ENCODE data around the gene FAM120B. TPM values are rescaled to one million over a fixed set of nuclear protein-coding genes. Genes with fewer than 3 reads are reported as not detected.

Gene FAM120B
- total RNA-seq, 4 donors from 2014 or later, result 10.7 to 17.0 (median 13.5) TPM

GRCh38 chr6:170424604-170425126 lies 118.1 kb downstream of the FAM120B start:
- H3K4me3 ChIP-seq, result no peak overlapping the region
- H3K27me3 ChIP-seq, result peaks cover 0 to 3% (median 0%) of the 10 kb centered on the region in 3 donors
- ATAC-seq (no peak), DNase-seq (no peak)
- intact Hi-C loops (cut with DNase I; ENCODE audit: low total_unique reads), result no loop called here
- in situ Hi-C loops (cut with MboI; ENCODE audit: low sequenced_read_pairs in 4 of 4), result no loop called here
- no peaks in the 10 kb centered on the region for H3K9me3 ChIP-seq
- no peak overlapping the region for H3K27ac ChIP-seq
- TF ChIP-seq CTCF (IDR thresholded peaks at IDR 0.05 in 4 of 5, conservative IDR thresholded peaks at IDR 0.05 in 1 of 5) (no peak), POLR2A (IDR thresholded peaks at IDR 0.05) (no peak)
- no peaks in the 10 kb centered on the region for H3K36me3 ChIP-seq
- peaks cover 0 to 4% of the 10 kb centered on the region in 2 donors for H3K4me1 ChIP-seq

- Histone ChIP-seq H3K4me1 (peaks cover 4 to 17% of the 10 kb centered on the region in 2 donors), H3K27ac (no peak overlapping the region), H3K36me3 (no peaks in the 10 kb centered on the region), H3K9me3 (no peaks in the 10 kb centered on the region), H3K27me3 (no peaks in the 10 kb centered on the region), H3K4me3 (no peak overlapping the region)
- ATAC-seq, result no peak
- in situ Hi-C loops (cut with MboI; ENCODE audit: low sequenced_read_pairs in 4 of 4) (no loop called here), intact Hi-C loops (cut with DNase I; ENCODE audit: low total_unique reads) (no loop called here)
- TF ChIP-seq CTCF (IDR thresholded peaks at IDR 0.05 in 4 of 5, conservative IDR thresholded peaks at IDR 0.05 in 1 of 5) (no peak), POLR2A (IDR thresholded peaks at IDR 0.05) (no peak)
- DNase-seq, result no peak
Observed at GRCh38 chr6:170429450-170429849, 122.9 kb downstream of the FAM120B start.

DNA sequence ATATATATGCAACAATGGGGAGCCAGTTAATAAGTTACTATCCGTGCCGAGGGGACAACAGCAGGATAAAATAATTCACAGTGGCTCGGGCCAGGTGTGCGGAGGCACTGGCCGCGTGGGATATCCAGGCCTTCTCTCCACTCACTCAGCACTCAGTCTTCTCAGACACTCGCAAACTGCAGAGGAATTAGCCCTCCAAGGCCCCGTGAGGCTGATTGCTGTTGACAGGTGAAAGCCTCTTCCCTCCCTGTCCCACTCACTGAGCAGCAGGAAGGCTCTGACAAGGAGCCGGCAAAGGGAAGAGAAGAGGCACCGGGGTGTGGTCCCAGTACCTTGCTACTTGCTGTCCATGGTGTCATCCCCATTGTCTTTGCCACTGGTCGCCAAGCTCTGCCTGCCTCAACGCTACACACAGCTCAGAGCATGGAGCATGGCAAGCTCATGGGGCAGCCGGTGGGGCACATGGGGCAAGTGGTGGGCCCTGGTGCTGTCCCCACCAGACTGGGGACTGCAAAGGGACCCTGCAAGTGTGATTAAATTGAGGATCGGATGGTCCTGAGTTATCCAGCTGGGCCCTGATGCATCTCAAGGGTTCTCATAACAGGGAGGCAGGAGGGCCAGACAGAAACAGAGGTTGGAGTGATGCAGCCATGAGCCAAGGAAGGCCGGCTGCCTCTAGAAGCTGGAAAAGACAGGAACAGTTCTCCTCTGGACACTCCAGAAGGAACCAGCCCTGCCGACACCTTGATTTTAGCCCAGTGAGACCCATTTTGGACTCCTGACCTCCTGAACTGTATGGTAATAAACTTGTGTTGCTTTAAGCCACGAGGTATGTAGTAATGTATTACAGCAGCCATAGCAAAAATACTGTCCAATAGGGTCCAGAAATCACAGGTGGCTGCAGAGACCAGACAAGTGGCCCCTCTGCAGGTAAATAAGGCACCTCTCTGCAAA lies 126.9 kb downstream of the FAM120B start:
- no peaks in the 10 kb centered on the region for H3K9me3 ChIP-seq
- H3K4me1 ChIP-seq, result peaks cover 15 to 41% of the 10 kb centered on the region in 2 donors
- intact Hi-C loops (cut with DNase I; ENCODE audit: low total_unique reads), result no loop called here
- H3K27ac ChIP-seq, result peak overlapping the region; percentile 67 to 79 (median 70)
- in situ Hi-C loops (cut with MboI; ENCODE audit: low sequenced_read_pairs in 4 of 4), result no loop called here
- no peaks in the 10 kb centered on the region for H3K27me3 ChIP-seq
- DNase-seq (no peak), ATAC-seq (peak; percentile 28 to 42)
- TF ChIP-seq POLR2A (IDR thresholded peaks at IDR 0.05), result no peak
- no peak for TF ChIP-seq CTCF (IDR thresholded peaks at IDR 0.05 in 4 of 5, conservative IDR thresholded peaks at IDR 0.05 in 1 of 5)
- no peaks in the 10 kb centered on the region for H3K36me3 ChIP-seq
- no peak overlapping the region for H3K4me3 ChIP-seq

DNA sequence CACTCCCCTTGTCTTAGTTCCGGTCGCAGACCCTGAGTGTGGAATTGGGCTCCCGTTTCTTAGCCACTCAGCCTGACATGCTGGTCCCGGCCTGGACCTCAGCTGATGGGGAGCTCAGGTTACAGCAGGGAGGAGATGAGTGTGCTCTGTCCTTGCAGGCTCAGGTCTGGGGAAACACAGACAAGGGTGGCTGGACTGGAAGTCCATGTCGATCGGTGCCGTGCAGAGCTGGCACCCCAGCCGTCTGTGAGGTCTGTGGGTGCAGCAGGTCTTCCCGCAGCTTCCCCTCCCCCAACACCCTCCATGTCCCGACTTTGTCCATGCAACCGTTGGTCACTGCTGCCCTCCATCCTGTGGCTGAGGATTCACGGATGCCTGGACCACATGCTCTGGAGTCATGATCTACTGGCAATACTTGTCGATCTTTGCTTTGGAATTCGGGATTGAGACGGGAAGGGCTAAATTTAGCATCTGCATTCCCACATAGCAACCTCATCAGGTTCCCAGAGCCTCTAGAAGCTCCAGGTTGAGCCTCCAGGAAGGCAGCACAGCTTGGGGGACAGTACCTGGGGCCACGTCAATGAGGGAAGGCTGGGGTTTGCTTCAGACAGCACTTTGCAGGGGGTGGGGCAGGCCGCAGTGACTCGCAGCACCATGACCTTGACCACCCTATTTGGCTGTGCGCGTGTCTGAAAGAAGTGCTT lies 127.7 kb downstream of the FAM120B start:
- ATAC-seq (peak; percentile 77 to 80), DNase-seq (peak; percentile 79 to 82)
- Histone ChIP-seq H3K4me1 (peaks cover 23 to 45% of the 10 kb centered on the region in 2 donors), H3K27me3 (no peaks in the 10 kb centered on the region), H3K27ac (peak overlapping the region; percentile 67 to 79 (median 70)), H3K36me3 (no peaks in the 10 kb centered on the region), H3K9me3 (no peaks in the 10 kb centered on the region), H3K4me3 (no peak overlapping the region)
- intact Hi-C loops (cut with DNase I; ENCODE audit: low total_unique reads) (no loop called here), in situ Hi-C loops (cut with MboI; ENCODE audit: low sequenced_read_pairs in 4 of 4) (no loop called here)
- TF ChIP-seq CTCF (IDR thresholded peaks at IDR 0.05 in 4 of 5, conservative IDR thresholded peaks at IDR 0.05 in 1 of 5) (no peak), POLR2A (IDR thresholded peaks at IDR 0.05) (peak; percentile 29 to 30)

Measured in gastrocnemius medialis (tissue), 4 donors.